Gastrocnemius medialis (tissue), 4 donors: ENCODE data around the gene FGF6. TPM values are rescaled to one million over a fixed set of nuclear protein-coding genes. Genes with fewer than 3 reads are reported as not detected.

Experiments
- ATAC-seq, 2 donors: fragments of 150-250 bp; one replicate each; pipeline ENCODE4 v1.9.1; 2016
- DNase-seq, 2 donors: peaks; one replicate each; pipeline ENCODE4 v3.0.0-alpha.2; 2019
- H3K27ac ChIP-seq, 4 donors: fragments of 200-600 bp; sonication (generic); 1 replicate in 1 of 4; 2 replicates in 3 of 4; pipeline ENCODE4 v1.5.1; 2016 to 2018; ENCODE audit warnings: mild to moderate bottlenecking in 2 of 4, moderate library complexity in 1 of 4
- H3K27me3 ChIP-seq, 3 donors: fragments of 200-600 bp; sonication (generic) in 2 of 3; 1 replicate in 1 of 3; 2 replicates in 2 of 3; pipeline versions ENCODE4 v1.5.1 to v1.6.0; 2016 to 2019; ENCODE audit warnings: mild to moderate bottlenecking in 1 of 3, moderate library complexity in 1 of 3
- H3K36me3 ChIP-seq, 2 donors: fragments of 200-600 bp; sonication (generic) in 1 of 2; one replicate each; pipeline ENCODE4 v1.5.1; 2017 to 2018
- H3K4me1 ChIP-seq, 2 donors: fragments of 200-600 bp; sonication (generic) in 1 of 2; one replicate each; pipeline ENCODE4 v1.5.1; 2016 to 2017; ENCODE audit warnings: mild to moderate bottlenecking in 2 of 2
- H3K4me3 ChIP-seq, 4 donors: fragments of 200-600 bp; sonication (generic) in 3 of 4; 1 replicate in 1 of 4; 2 replicates in 3 of 4; pipeline ENCODE4 v1.5.1; 2016 to 2019; ENCODE audit warnings: mild to moderate bottlenecking in 2 of 4
- H3K9me3 ChIP-seq, 3 donors: fragments of 200-600 bp; sonication (generic) in 2 of 3; 1 replicate in 1 of 3; 2 replicates in 2 of 3; pipeline ENCODE4 v1.5.1; 2016 to 2019
- POLR2A ChIP-seq, 2 donors: fragments of 450-650 bp; IDR thresholded peaks; one replicate each; pipeline ENCODE4 v1.6.1; 2017; ENCODE audit warnings: antibody characterized with exemption in 2 of 2, mild to moderate bottlenecking in 2 of 2, moderate library complexity in 2 of 2
- in situ Hi-C, 4 donors: fragments of 200-750 bp; cut with MboI; loops; one replicate each; pipeline versions ENCODE4 v1.15.0 to v1.8.0; 2017; ENCODE audit warnings: low sequenced_read_pairs in 4 of 4
- intact Hi-C: fragments of 100-400 bp; cut with DNase I; formaldehyde crosslinking; loops from one replicate; pipeline ENCODE4 v1.15.1; 2023; ENCODE audit warnings: low total_unique reads
- total RNA-seq, 4 donors: library from RNA; depleted of rRNA; stranded (reverse); fragments of >200 nt; gene quantifications; one replicate each; pipeline versions ENCODE4 v1.1.0 to v1.2.3, GENCODE V29; 2016
- TF ChIP-seq, protein P1 (sequence below), 5 experiments: fragments of 450-650 bp in 3 of 5; fragments of 200-600 bp in 2 of 5; sonication (generic) in 2 of 5; IDR thresholded peaks in 4 of 5; conservative IDR thresholded peaks in 1 of 5; 1 replicate in 4 of 5; 2 replicates in 1 of 5; pipeline ENCODE4 v1.5.1; 2016 to 2019; ENCODE audit warnings: antibody characterized with exemption in 5 of 5, mild to moderate bottlenecking in 3 of 5, moderate library complexity in 3 of 5

Gene FGF6, protein sequence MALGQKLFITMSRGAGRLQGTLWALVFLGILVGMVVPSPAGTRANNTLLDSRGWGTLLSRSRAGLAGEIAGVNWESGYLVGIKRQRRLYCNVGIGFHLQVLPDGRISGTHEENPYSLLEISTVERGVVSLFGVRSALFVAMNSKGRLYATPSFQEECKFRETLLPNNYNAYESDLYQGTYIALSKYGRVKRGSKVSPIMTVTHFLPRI
- total RNA-seq, result 1 to 10 TPM in 2 of 4 donors, under 1 TPM in 1, not detected in 1; 0.73 to 5.9 (median 2.2) TPM

DNA sequence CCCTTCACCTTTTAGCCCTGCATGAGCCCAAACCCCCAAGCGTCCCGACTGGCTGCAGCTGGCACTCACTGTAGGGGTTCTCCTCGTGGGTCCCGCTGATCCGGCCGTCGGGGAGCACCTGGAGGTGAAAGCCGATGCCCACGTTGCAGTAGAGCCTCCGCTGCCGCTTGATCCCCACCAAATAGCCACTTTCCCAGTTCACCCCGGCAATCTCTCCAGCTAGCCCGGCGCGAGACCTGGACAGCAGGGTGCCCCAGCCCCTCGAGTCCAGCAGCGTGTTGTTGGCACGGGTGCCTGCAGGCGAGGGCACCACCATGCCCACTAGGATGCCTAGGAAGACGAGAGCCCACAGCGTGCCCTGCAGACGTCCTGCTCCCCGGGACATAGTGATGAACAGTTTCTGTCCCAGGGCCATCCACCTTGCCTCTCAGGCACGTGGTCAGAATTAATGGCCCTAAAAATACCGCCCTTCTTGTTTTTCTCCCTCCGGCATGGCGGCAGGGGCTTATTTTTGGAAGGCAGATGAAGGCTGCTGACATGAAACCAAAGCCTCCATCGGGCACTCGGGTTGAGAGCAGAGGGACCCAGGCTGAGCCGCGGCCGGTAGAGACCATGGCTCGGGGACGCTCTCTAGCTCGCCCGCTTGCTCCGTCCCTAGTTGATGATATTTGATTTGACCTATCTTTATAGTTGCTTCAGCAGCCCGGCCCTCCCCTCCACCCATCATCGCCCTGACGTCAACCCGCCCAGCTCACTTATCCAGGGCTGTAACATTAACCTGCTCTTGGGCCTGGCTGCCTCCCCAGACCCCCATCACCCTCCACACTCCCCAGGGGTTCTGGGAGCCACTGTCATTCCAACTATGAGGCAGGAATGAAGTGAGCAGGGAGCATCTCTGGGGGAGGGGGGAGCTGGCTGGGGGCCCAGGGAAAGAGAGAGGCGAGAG, at the start of gene FGF6:
Gene FGF6, minus strand, starts transcription at position 660 of the 946 bp plus-strand sequence. Its CDS starts 245 bp downstream, at position 415.
- intact Hi-C loops, result loop anchor here (10.0 kb wide), 1 partner anchor 571 kb away; the partner anchor contains the start of gene PARP11
- in situ Hi-C loops, result no loop called here
- no peaks in the 10 kb centered on the region for H3K36me3 ChIP-seq
- DNase-seq (peak in 1 of 2 donors; percentile 56), ATAC-seq (peak in 1 of 2 donors; percentile 19)
- H3K4me3 ChIP-seq, result peak within 1 kb of the TSS; percentile 24 to 49 (median 32)
- H3K27me3 ChIP-seq, result no peaks in the 10 kb centered on the region
- peak within 1 kb of the TSS; percentile 72 to 88 (median 82) for H3K27ac ChIP-seq
- H3K9me3 ChIP-seq, result no peaks in the 10 kb centered on the region
- TF ChIP-seq POLR2A (IDR thresholded peaks at IDR 0.05), result peak in 1 of 2 donors; percentile 56
- TF ChIP-seq, protein P1, sequence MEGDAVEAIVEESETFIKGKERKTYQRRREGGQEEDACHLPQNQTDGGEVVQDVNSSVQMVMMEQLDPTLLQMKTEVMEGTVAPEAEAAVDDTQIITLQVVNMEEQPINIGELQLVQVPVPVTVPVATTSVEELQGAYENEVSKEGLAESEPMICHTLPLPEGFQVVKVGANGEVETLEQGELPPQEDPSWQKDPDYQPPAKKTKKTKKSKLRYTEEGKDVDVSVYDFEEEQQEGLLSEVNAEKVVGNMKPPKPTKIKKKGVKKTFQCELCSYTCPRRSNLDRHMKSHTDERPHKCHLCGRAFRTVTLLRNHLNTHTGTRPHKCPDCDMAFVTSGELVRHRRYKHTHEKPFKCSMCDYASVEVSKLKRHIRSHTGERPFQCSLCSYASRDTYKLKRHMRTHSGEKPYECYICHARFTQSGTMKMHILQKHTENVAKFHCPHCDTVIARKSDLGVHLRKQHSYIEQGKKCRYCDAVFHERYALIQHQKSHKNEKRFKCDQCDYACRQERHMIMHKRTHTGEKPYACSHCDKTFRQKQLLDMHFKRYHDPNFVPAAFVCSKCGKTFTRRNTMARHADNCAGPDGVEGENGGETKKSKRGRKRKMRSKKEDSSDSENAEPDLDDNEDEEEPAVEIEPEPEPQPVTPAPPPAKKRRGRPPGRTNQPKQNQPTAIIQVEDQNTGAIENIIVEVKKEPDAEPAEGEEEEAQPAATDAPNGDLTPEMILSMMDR (IDR thresholded peaks at IDR 0.05 in 4 of 5, conservative IDR thresholded peaks at IDR 0.05 in 1 of 5), result no peak
- peaks cover 29 to 67% of the 10 kb centered on the region in 2 donors for H3K4me1 ChIP-seq

DNA sequence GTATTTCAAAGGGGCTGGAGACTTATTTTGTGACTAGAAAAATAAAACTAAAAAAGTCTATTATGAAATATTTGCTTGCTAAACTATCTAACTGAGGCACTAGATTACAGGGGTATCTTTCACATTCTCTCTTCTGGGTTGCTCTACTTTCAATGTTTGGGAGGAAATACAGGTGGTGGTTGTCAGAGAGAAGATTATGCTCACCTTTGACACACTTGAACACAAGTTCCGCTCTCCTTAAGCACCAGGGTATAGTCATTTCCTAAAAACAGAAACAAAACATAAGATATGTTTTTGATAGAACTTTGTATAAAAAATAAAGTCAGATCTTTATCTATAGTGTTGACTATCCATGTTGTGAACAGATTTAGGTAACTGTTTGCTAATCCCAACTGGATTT, 45.4 kb upstream of the FGF6 start:
- Histone ChIP-seq H3K36me3 (peaks cover 0 to 39% of the 10 kb centered on the region in 2 donors), H3K27ac (no peak overlapping the region), H3K4me3 (no peak overlapping the region), H3K4me1 (no peaks in the 10 kb centered on the region), H3K9me3 (no peaks in the 10 kb centered on the region), H3K27me3 (no peaks in the 10 kb centered on the region)
- ATAC-seq (no peak), DNase-seq (no peak)
- in situ Hi-C loops (no loop called here), intact Hi-C loops (no loop called here)
- TF ChIP-seq, protein P1 (IDR thresholded peaks at IDR 0.05 in 4 of 5, conservative IDR thresholded peaks at IDR 0.05 in 1 of 5), result no peak
- no peak for TF ChIP-seq POLR2A (IDR thresholded peaks at IDR 0.05)

DNA sequence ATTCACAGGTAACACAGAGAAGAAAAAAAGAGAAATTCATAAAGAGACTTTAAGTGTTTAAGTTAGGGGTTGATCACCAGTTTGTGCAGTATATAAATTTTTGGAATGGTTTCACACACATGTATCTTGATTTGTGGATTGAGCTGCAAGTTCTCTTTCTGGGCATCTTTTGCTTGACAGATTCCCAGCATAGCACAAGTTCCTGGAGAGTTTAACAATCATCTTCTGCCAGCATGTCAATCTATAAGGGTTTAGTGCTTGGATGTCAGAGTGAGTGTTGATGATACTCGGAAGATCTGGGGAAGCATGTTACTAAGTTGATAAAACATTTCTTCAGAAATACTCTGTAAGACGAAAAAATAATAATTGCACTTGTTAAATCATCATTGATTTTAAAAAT, 43.9 kb upstream of the FGF6 start:
- in situ Hi-C loops (no loop called here), intact Hi-C loops (no loop called here)
- DNase-seq, result no peak
- Histone ChIP-seq H3K27me3 (no peaks in the 10 kb centered on the region), H3K4me1 (peaks cover 0 to 6% of the 10 kb centered on the region in 2 donors), H3K36me3 (peaks cover 0 to 33% of the 10 kb centered on the region in 2 donors), H3K9me3 (no peaks in the 10 kb centered on the region), H3K27ac (no peak overlapping the region), H3K4me3 (no peak overlapping the region)
- no peak for ATAC-seq
- TF ChIP-seq, protein P1 (IDR thresholded peaks at IDR 0.05 in 4 of 5, conservative IDR thresholded peaks at IDR 0.05 in 1 of 5), result no peak
- no peak for TF ChIP-seq POLR2A (IDR thresholded peaks at IDR 0.05)

DNA sequence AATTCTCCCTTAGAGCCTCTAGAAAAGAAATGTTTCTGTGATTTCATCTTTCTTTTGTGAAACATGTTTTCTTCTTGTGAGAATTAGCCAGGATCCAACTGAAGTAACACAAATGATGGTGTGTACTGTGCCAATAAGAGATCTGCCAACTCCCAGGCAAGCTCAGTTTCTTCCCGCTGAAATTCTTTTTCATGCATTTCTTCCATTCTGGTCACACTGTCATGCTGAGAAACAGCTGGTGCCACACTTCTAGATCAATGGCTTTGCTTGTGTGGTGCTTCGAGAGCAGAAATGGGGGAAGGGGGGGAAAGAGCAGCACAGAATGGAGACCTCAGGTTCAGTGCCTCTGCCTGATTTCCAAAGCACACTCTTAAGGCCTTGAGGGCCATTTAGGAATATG, 41.4 kb upstream of the FGF6 start:
- Histone ChIP-seq H3K36me3 (peaks cover 0 to 33% of the 10 kb centered on the region in 2 donors), H3K27ac (no peak overlapping the region), H3K27me3 (no peaks in the 10 kb centered on the region), H3K4me1 (peaks cover 5 to 13% of the 10 kb centered on the region in 2 donors), H3K9me3 (no peaks in the 10 kb centered on the region), H3K4me3 (no peak overlapping the region)
- intact Hi-C loops, result no loop called here
- no peak for DNase-seq
- in situ Hi-C loops, result no loop called here
- no peak for ATAC-seq
- no peak for TF ChIP-seq POLR2A (IDR thresholded peaks at IDR 0.05)
- TF ChIP-seq, protein P1 (IDR thresholded peaks at IDR 0.05 in 4 of 5, conservative IDR thresholded peaks at IDR 0.05 in 1 of 5), result no peak
